T-helper 9 cell (primary cell): Measurements from ENCODE around the gene BICC1.
"Not testable (repeated sequence)": the region's sequence is repeated elsewhere in the genome, so short reads cannot be mapped to it uniquely, and the experiment has no call there.

ENCODE experiments used
- DNase-seq: peaks from one replicate; pipeline ENCODE4 v3.0.0-alpha.2; 2020

BICC1 gene

GRCh38 chr10:58565271-58565670, 52.6 kb downstream of the BICC1 start:
- no peak for DNase-seq

- DNase-seq = no peak
These were observed 55.0 kb downstream of the BICC1 start for GRCh38 chr10:58567652-58568051.

- DNase-seq = no peak
These were observed 55.8 kb downstream of the BICC1 start for GRCh38 chr10:58568428-58568935.

- DNase-seq = no peak
These were observed 57.6 kb downstream of the BICC1 start for GRCh38 chr10:58570307-58570723.

GRCh38 chr10:58570979-58571378, 58.3 kb downstream of the BICC1 start:
- no peak for DNase-seq

GRCh38 chr10:58573144-58573543, 60.5 kb downstream of the BICC1 start:
- DNase-seq = no peak

- no peak for DNase-seq
These were observed 61.4 kb downstream of the BICC1 start for GRCh38 chr10:58574058-58574457.

- no peak for DNase-seq
These were observed 62.8 kb downstream of the BICC1 start for GRCh38 chr10:58575491-58575890.

- DNase-seq = no peak
These were observed 64.2 kb downstream of the BICC1 start for GRCh38 chr10:58576751-58577436.

GRCh38 chr10:58577437-58577777, 64.7 kb downstream of the BICC1 start:
- no peak for DNase-seq

- no peak for DNase-seq
These were observed 65.7 kb downstream of the BICC1 start for GRCh38 chr10:58578366-58578765.

- DNase-seq = no peak
These were observed 66.5 kb downstream of the BICC1 start for GRCh38 chr10:58579011-58579655.

GRCh38 chr10:58582045-58582444, 69.4 kb downstream of the BICC1 start:
- no peak for DNase-seq

GRCh38 chr10:58585435-58585834, 72.8 kb downstream of the BICC1 start:
- DNase-seq = no peak

GRCh38 chr10:58586282-58587245, 73.9 kb downstream of the BICC1 start:
- no peak for DNase-seq

GRCh38 chr10:58587676-58588075, 75.0 kb downstream of the BICC1 start:
- DNase-seq = no peak

GRCh38 chr10:58588673-58589265, 76.1 kb downstream of the BICC1 start:
- DNase-seq = no peak

GRCh38 chr10:58590152-58590840, 77.6 kb downstream of the BICC1 start:
- no peak for DNase-seq

GRCh38 chr10:58590924-58591323, 78.3 kb downstream of the BICC1 start:
- DNase-seq = no peak

- DNase-seq = no peak
These were observed 80.3 kb downstream of the BICC1 start for GRCh38 chr10:58593008-58593407.

GRCh38 chr10:58597211-58597610, 84.5 kb downstream of the BICC1 start:
- DNase-seq = not testable (repeated sequence)

GRCh38 chr10:58599927-58600553, 87.4 kb downstream of the BICC1 start:
- DNase-seq = no peak
